Gastrocnemius medialis (tissue), 4 donors: ENCODE data around the gene CXCL3.

ENCODE experiments used
- POLR2A ChIP-seq, 2 donors: fragments of 450-650 bp; IDR thresholded peaks; one replicate each; pipeline ENCODE4 v1.6.1; 2017; ENCODE audit warnings: antibody characterized with exemption in 2 of 2, mild to moderate bottlenecking in 2 of 2, moderate library complexity in 2 of 2
- TF ChIP-seq, protein P1 (sequence below), 5 experiments: fragments of 450-650 bp in 3 of 5; fragments of 200-600 bp in 2 of 5; sonication (generic) in 2 of 5; IDR thresholded peaks in 4 of 5; conservative IDR thresholded peaks in 1 of 5; 1 replicate in 4 of 5; 2 replicates in 1 of 5; pipeline ENCODE4 v1.5.1; 2016 to 2019; ENCODE audit warnings: antibody characterized with exemption in 5 of 5, mild to moderate bottlenecking in 3 of 5, moderate library complexity in 3 of 5

- TF ChIP-seq, protein P1, sequence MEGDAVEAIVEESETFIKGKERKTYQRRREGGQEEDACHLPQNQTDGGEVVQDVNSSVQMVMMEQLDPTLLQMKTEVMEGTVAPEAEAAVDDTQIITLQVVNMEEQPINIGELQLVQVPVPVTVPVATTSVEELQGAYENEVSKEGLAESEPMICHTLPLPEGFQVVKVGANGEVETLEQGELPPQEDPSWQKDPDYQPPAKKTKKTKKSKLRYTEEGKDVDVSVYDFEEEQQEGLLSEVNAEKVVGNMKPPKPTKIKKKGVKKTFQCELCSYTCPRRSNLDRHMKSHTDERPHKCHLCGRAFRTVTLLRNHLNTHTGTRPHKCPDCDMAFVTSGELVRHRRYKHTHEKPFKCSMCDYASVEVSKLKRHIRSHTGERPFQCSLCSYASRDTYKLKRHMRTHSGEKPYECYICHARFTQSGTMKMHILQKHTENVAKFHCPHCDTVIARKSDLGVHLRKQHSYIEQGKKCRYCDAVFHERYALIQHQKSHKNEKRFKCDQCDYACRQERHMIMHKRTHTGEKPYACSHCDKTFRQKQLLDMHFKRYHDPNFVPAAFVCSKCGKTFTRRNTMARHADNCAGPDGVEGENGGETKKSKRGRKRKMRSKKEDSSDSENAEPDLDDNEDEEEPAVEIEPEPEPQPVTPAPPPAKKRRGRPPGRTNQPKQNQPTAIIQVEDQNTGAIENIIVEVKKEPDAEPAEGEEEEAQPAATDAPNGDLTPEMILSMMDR (IDR thresholded peaks at IDR 0.05 in 4 of 5, conservative IDR thresholded peaks at IDR 0.05 in 1 of 5) = no peak
- no peak for TF ChIP-seq POLR2A (IDR thresholded peaks at IDR 0.05)
Measured at GRCh38 chr4:74039315-74039763, 850 bp upstream of the CXCL3 start.
